ENCODE results near the gene TCFL5.

TCFL5 gene

GRCh38 chr20:62880147-62880934 is 18.7 kb upstream of the TCFL5 start:
- H3K9me3 ChIP-seq (ENCODE audit: control insufficient read depth, insufficient read depth, low read depth, low read length) = no peaks in the 10 kb centered on the region
- no peak overlapping the region for H3K27ac ChIP-seq (ENCODE audit: extremely low read depth, low read depth, low read length)
- no peak overlapping the region for H3K4me3 ChIP-seq (ENCODE audit: low read depth, low read length)
- POLR2A ChIA-PET = no interaction called here
- peaks cover 0 to 20% of the 10 kb centered on the region in 2 experiments; a peak in 1 of 3 replicates for H3K36me3 ChIP-seq (ENCODE audit: control insufficient read depth in 2 of 2, insufficient read depth in 1 of 2, low read length in 2 of 2)
- TF ChIP-seq ZNF610 (tag by site-specific recombination; IDR thresholded peaks at IDR 0.05; ENCODE audit: borderline replicate concordance) (no peak), ZNF239 (tag by site-specific recombination; IDR thresholded peaks at IDR 0.05) (no peak), ZNF596 (tag by site-specific recombination; IDR thresholded peaks at IDR 0.05) (no peak), KLF7 (tag by site-specific recombination; IDR thresholded peaks at IDR 0.05; ENCODE audit: borderline replicate concordance) (no peak), ZNF629 (tag by site-specific recombination; IDR thresholded peaks at IDR 0.05) (no peak), ZNF423 (tag by site-specific recombination; IDR thresholded peaks at IDR 0.05) (no peak), ZNF704 (tag by site-specific recombination; IDR thresholded peaks at IDR 0.05) (no peak), ZBTB20 (tag by site-specific recombination; IDR thresholded peaks at IDR 0.05) (no peak), ZNF174 (tag by site-specific recombination; IDR thresholded peaks at IDR 0.05) (no peak), ZNF114 (tag by site-specific recombination; IDR thresholded peaks at IDR 0.05) (no peak), KLF17 (tag by site-specific recombination; IDR thresholded peaks at IDR 0.05) (no peak), ZFP41 (tag by site-specific recombination; IDR thresholded peaks at IDR 0.05; ENCODE audit: borderline replicate concordance) (no peak), ZNF473 (tag by site-specific recombination; IDR thresholded peaks at IDR 0.05) (no peak), ZNF791 (tag by site-specific recombination; IDR thresholded peaks at IDR 0.05) (no peak), ZNF221 (tag by site-specific recombination; IDR thresholded peaks at IDR 0.05; ENCODE audit: borderline replicate concordance) (no peak), YY2 (tag by site-specific recombination; IDR thresholded peaks at IDR 0.05) (no peak), CTCF (tag by site-specific recombination; IDR thresholded peaks at IDR 0.05) (no peak), PRDM6 (tag by site-specific recombination; IDR thresholded peaks at IDR 0.05) (no peak), ZNF645 (tag by site-specific recombination; IDR thresholded peaks at IDR 0.05) (no peak)
- H3K4me1 ChIP-seq (ENCODE audit: control insufficient read depth, insufficient read depth, low read length) = no peaks in the 10 kb centered on the region
- CTCF ChIA-PET = no interaction called here
